Activated CD8-positive, alpha-beta memory T cell treated with anti-CD3 and anti-CD28 coated beads, Interleukin-2, amount 50 U/mL, for 4 hours (primary cell): Measurements from ENCODE around the gene SLC19A1.
"Not testable (repeated sequence)": the region's sequence is repeated elsewhere in the genome, so short reads cannot be mapped to it uniquely, and the experiment has no call there.

Source experiments
- DNase-seq: peaks from one replicate; pipeline ENCODE4 v3.0.0-alpha.2; 2020

The SLC19A1 gene

DNA sequence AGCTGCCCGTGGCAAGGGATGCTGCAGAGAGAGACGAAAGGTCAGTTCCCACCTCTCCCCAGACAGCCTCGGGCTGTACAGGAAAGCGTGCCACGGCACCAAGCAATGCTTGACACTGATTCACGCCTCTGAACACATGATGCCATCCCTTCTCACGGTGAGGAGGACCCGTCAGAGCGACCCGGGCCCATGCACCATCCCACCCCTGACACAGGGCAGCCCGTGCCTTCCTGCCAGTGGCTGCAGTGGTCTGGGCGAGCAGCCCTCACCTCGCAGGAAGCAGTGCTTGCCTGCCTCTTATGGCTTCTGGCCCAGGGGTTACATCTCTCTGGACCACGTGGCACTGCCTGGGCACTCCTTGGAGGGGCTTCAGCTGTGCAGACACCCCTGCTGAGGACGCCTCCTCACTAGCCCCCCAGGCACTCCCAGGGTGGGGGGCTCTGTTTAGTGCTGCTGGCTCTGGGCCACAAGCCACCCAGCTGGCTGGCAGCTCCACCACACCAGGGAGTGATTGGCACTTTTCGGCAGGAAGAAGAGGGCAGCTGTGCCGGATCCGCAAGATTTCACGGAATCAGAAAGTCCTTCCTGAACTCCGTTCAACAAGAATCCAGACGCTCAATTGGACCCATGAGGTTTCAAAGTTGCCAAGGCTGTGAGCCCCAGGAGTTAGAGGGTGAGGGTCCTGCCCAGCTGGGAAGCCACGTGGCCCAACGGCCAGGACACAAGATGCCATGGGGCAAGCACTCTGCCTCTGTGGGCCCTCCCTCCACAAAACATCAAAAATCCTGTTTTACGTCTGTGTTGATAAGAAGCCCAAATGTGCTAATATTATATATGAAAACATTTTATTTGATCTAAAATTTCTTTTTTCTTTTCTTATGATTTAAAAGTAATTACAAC, 34.8 kb upstream of the SLC19A1 start:
- DNase-seq, result no peak

DNA sequence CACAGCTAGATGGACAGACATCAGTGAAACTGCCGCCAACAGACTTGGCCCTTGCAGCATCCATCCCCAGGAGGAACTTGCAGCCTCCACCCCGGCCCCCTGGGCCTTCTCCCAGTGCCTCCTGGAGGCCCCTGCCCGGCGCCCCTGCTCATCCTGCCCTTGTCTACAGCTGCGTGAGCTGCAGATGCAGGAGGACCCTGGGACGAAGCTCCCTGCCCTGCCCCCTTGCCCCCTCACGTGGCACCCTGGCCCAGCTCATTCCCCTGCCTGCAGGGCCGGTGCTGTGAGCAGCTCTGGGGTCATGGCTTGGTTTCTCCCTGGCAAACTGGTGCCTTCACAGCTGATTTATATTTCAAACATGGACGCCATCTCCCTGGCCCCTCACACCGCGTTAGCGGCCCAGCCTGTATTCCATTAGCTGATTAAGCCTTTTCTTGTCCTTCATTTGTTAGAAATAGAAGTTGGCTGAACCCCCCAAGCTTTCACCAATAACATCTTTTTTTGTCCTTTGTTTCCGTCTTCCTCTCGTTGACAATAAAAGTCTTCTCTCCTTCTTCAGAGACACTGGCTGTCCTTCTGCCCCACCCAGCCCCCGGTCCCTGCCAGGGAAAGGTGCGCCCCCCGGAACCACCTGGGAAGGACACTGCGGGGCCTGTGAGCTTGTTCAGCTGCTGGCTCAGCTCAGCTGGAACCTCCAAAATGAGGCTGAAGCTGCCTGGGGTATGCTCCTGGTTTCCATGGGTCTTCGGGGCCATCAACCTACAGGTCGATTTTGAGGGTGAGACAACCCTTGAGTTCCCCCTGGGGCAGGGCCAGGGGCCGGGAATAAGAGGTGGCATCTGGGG, 34.0 kb upstream of the SLC19A1 start:
- DNase-seq, result no peak

DNA sequence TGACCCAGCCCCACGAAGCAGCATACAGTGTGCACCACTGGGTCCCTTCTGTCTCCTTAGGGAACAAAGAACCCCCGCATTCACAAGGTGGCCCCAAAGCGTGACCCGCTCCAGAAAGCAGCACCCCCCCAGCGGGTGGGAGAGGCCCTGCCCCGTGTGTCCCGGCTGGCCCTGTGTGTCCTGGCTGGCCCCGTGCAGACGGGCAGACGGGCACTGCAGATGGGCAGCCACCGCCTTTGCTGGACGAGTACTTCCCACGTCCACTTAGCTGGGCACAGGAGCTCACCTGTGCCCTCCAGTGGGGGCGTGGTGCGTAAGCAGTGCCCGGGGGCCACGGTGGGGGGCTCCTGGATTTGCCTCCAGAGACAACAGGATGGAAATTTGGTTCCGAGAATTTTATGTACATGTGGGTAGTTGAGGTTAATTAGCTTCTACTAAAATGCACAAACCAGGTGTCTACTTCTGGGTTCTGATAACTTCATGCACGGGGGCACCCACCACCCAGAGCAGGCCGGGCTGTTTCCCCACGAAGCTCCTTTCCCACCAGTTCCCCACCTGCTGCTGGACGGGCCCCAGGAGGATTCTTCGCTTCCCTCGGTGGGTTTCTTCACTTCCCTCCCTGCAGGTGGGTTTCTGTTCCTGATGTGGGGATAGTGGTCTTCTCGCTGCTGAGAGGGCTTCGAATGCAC, 33.2 kb upstream of the SLC19A1 start:
- DNase-seq, result no peak

DNA sequence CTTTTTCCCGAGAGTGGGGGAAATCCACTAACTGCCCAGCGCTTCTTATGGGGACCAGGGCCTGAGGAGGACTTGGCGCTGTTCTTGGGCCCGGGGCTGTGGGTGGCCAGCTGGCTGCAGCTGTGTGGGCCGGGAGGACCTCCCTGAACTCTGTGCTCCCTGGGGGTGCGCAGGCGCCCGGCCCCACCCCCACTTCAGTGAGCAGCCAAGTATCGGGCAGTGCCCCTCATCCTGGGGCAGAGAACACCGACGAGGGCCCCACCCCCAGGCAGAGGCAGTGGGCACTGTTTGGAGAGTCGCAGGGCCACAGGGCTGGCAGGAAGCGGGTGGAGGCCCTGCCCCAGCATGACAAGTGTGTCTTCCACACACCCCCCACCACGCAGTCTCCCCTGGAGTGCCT, 32.5 kb upstream of the SLC19A1 start:
- no peak for DNase-seq

DNA sequence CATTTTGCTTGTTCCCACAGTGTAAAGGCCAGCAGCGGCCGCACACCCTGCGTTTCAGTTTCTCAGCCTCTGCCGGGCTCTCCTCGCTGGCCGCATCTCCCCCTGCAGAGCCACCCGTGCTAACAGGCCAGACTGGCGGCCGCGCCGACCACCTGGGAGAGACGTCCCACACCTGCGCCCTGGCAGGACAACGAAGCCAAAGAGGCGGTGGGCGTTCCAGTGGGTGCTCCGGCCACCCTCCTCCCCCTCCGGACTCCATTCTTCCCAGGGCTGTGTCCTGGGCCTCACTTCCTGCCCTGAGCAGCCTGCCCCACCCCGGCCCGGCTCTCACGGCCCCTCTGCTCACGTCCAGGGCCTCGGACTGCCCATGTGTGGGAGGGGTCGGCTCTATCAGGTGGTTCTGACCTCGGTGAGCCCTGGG, 31.9 kb upstream of the SLC19A1 start:
- no peak for DNase-seq

DNA sequence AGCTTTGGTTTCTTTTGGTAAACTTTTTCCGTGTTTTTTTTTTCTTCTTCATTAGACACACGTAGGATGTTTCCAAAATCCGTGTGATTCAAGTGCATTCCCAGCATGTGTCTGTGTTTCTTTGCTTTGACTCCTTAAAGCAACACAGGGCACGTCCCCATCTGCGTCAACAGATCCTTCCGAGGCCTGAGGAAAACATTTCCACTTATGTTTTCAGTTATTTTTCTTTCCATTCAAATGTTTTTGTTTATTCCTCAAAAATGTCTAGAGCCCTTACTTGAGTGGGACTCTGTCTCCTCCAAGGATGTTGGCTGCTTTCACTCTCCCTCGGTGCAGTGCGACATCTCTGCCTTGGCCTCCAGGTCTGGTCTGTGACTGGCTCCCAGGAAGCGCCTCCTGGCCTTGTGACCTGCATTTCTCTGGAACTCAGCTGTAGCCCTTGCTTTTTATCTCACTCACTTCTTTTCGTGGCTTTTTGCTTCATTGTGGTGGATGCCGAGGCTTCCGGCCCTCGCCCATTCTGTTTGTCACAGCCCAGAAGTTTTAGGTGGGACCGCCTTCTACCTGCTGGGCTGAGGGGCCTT, 31.3 kb upstream of the SLC19A1 start:
- no peak for DNase-seq

DNA sequence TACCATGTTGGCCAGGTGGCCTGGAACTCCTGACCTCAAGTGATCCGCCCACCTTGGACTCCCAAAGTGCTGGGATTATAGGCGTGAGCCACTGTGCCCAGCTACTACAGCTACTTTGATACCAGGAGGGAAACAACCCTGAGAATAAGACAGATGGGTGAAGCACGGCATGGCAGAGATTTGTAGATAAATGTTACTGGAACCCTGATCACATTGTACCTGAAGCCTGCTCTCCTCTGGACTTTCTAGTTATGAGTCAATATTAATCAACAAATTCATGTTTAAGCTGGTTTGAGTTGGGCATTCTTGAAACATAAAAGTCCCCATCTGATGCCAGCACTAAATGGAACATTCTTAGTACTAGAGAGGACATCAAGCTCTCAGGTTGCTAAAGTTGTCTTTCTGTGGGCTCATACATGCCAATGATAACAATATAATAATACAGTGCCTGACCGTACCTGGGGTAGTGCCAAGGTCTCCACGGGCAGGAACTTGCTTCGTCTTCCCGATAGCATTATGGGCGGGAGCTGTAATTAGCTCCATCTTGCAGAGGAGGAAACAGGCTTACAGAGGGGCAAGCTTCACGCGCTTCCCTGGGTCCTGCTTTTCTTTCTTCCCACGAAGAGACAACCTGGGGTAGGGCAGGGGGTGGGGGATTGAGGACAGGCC, 30.7 kb upstream of the SLC19A1 start:
- DNase-seq, result no peak

DNA sequence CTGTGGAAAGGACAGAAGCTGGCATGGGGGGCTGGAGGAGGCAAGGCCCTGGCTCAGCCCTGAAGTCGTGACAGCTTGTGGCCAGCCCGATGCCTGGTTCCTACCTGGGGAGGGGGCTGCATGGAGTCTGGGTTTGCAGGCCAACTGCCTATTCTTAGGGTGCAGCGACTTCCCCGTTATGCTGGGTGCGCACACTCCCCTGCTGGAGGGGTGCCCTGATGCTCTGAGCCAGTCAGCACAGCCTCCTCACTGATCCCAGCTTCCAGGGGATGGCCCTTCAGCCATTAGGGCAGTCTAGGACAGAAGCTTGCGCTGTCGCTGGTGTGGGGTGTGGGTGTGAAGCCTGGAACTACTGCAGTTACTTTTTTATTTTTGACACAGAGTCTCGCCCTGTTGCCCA, 30.0 kb upstream of the SLC19A1 start:
- no peak for DNase-seq

DNA sequence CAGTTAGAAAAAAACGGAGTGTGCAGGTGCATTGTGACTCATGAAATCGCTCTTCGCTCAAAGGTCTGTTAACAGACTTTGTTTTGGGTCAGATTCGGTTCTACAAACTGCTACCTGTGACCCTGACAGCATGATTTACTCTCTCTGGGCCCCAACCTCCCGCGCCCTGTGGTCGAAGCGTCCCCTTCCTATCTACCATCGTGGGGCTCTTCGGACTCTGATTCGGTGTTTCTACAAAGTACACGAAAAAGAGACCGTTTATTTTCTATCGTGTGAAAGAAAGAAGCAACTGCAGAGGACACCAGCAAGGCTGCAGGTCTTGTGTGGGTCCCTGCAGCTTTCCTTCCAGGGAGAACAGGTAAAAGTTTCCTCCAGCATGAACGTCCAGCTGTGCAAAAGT, 29.4 kb upstream of the SLC19A1 start:
- DNase-seq, result no peak

DNA sequence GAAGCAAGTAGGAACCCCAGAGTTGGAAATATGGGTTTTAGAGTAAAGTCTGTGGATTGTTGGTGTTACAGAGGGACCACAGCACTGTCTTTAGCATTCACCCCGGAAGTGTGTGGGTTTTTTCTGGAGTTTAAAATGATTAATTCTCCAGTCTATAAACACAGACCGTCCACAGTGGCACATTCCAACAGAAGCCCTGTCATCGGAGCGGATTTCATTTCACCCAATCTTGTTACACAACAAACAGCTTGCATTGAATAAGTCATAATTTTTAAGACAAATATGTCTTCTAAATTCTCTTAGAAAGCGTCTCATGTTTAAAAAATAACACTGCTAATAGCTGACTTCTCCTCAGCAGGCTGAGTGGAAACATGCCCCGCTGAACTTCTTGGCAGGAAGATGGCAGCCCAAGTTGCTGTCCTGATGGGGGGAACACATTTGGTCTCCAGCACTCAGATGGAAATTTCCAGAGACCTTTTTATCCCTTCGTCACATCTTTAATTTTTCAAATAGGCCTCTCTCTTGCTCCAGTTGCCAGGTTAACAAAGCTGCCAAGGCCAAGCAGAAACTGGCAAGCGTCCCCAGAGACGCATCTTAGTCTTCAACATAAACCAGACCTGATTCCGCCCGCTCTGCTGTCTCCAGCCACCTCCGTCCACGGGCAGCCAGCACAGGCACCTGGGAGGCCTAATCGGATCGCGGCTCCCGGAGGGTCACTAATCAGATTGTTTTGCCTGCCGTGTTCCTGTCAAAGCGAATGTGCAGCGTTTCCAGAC, 28.8 kb upstream of the SLC19A1 start:
- DNase-seq, result no peak

DNA sequence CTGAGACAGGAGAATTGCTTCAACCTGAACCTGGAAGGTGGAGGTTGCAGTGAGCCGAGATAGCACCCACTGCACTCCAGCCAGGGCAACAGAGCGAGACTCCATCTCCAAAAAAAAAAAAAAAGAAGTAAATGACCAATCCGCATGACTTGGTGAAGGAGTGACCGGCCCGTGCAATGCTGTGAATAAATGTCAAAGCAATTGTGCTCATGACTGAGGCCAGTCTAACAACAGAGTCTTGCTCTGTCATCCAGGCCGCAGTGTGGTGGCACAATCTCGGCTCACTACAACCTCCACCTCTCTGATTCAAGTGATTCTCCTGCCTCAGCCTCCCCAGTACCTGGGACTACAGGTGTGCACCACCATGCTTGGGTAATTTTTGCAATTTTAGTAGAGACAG, 27.8 kb upstream of the SLC19A1 start:
- DNase-seq, result no peak

DNA sequence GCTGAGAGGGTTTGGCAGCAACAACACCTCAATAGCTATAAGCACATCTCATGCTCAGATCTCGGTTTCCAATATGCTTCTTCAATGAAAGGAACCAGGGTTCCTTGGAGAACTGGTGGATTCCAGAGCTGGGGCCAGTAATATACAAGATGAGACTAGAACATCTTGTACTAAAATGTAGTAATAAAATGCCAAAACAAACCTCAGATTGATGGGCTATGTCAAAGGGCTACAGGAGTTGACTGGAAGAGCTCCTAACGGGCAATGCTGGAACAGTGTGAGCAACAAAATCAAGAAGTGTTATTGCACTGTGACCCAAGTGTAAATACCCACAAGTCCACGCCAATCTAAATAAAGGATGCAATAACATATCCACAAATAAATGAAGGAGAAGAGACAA, 26.1 kb upstream of the SLC19A1 start:
- DNase-seq, result no peak

DNA sequence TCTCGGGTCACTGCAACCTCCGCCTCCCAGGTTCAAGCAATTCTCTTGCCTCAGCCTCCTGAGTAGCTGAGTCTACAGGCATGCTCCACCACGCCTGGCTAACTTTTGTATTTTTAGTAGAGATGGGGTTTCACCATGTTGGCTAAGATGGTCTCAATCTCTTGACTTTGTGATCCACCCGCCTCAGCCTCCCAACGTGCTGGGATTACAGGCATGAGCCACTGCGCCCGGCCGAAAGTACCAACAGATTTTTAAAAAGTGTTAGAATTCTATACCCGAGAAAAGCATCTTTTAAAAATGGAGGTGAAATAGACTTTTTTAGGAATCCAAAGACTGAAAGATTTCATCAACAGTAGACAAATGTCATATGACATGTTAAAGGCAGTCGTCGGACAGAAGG, 21.9 kb upstream of the SLC19A1 start:
- DNase-seq, result not testable (repeated sequence)

DNA sequence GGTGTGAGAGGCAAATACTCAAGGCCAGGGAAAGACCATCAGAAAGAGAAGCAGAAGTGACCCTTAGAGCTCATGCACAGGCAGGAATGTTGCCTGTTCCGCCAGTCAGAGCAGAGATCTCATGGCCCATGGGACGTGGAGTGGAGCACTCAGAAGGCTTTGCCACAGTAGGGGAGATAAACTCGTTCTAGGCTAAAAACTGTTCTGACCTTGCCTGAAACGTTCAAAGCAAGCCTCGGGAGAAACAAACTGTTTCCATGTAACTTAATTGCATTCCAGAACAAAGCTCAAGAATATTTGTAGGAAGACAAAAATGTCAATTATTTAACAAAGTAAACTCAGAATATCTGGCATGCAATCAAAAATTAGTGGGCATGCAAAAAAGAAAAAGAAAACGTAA, 20.7 kb upstream of the SLC19A1 start:
- no peak for DNase-seq

DNA sequence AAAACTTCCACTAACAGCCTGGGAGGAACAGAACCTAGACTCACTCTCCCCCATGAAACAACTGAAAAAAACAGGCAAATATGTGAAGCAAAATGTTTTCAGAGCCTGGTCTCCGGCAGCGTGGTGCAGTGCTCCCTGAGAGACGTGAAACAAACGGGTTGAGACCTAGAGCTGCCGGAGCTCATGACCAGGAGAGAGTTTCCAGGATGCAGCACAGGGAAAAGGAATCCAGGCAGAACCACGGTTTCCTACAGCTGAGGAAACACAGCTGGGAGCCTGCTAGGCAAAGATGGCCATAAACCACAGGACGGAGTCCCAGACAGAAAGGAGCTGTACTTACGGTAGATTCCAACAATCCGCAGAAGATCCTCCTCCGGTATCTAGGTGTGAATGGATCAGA, 20.2 kb upstream of the SLC19A1 start:
- DNase-seq, result no peak

DNA sequence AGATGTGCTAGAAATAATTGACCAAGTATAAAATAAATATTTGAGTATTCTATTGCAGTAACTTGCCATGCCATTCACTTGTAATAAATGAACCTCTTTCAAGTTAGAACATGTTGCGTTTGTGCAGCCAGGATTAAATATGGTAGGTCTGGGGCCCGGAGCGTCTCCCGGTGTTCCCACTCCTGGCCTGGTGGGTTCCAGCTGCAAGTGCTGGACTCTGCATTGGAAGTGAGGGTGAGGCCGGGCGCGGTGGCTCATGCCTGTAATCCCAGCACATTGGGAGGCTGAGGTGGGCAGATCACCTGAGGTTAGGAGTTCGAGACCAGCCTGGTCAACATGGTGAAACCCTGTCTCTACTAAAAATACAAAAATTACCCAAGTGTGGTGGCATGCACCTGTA, 19.0 kb upstream of the SLC19A1 start:
- DNase-seq, result not testable (repeated sequence)

DNA sequence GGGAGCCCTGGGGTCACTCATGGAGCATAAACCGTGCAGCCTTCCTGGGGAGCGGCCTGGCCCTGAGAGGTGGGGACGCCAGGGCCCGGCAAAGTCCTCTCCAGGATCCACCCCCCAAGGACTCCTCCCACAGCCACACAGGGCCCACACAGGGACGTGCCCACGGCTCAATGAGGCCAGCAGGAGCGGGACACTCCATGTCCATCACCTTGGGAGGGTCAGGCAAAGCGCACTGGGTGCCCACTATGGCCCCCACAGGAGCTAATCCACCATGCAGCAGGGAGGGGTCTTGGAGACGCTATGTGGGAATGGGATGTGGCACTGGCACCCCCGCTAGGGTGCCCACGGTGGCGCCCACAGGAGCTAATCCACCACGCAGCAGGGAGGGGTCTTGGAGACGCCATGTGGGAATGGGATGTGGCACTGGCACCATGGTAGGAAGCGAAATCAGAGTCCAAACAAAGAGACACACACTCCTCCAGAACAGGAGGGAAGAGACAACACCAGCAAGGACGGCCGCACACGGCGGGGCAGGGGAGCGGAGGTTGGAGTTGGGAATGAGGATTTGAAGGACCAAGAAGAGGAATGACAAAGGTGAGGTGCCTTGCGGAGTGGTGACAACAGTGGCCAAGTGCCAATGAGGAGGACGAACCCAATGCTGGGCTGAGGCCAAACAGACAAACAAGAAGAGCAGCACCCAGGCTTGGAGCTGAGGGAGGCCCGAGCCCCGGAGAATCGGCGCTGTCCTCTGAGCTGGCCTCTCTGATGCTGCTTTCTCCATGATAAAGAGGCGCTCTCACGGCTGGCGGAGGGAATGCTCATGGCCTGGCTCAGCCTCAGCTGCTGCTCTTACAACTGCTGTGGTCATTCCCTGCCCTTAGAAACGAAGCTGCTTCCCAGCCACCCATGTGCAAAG, 18.1 kb upstream of the SLC19A1 start:
- DNase-seq, result no peak

DNA sequence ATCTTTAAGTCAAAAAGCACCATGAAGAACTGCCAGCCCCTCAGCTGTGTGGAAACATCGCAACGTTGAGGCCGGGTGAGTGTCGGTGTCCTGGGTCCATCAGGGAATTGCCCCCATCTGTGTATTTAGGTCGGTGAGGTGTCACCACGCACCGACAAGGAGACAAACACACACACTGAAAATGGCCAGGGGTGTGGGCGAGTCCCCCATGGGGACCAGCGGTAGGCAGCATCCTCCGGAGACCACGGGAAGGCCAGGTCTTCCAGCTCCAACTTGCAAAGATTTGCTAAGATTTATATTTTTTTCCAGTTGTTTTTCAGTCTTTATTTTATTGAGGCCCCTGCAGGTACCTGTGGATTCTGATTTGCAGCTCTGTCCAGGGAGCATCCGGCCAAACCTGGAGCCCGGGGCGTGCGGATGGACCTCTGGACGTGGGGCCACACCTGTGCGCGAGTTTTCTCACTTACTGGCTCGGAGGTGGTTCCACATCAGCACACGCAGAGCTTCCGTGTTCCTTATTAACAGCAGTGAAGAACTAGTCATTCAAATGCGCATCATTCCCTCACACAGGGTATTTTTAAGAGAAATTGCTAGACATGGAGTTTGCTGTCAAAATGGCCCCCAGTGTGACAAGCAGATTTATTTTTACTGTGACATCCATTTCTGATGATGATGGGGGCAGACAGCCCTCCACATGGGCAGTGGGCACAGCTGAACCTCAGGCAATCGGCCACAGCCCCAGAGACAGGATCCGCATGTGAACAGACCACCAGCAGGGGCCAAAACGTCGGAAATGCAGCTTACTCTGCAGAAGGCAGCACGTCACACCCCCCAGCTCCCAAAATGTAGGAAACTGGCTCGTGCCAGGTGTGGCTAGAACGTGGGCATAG, 17.2 kb upstream of the SLC19A1 start:
- DNase-seq, result no peak

DNA sequence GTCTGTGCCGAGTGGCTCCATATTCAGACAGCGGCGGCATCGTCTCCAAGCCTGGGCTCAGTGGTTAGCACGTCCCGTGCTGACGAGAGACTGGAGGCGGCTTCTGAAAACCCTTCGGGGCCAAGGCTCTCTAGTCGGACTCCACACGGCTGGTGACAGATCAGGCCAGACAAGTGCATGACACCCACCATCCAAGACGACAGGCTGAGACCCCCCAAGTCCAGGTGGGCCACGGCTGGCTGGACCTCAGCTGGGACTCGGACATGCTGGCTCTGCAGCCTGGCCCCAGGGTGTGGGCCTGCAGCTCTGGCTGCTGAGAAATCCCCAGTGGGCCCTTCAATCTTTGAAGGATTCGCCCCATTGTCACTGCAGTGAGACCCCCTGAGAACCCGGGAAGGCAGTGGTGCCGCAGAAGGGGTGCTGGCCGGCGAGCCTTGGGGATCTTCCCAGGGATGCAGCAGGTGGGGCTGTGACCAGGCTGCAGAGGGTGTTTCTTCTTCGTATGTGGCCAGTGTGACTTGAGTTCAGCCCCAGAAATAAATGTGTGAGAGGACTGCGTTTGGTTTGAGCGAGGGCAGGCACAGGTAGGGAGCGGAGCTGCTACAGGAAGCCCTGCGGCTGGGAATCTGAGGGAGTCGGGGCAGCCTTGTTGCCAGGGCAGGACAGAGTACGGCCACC, 15.9 kb upstream of the SLC19A1 start:
- no peak for DNase-seq
